Smooth muscle cell of the brain vasculature (primary cell): Measurements from ENCODE around the gene WDR26.
A peak's percentile ranks its signal among the peaks of the same experiment; 100 is the strongest.
"Not testable (repeated sequence)": the region's sequence is repeated elsewhere in the genome, so short reads cannot be mapped to it uniquely, and the experiment has no call there.

Source experiments
- DNase-seq: peaks from one replicate; pipeline ENCODE4 v3.0.0-alpha.2; 2012; ENCODE audit warnings: low read depth, low spot score

The WDR26 gene

DNA sequence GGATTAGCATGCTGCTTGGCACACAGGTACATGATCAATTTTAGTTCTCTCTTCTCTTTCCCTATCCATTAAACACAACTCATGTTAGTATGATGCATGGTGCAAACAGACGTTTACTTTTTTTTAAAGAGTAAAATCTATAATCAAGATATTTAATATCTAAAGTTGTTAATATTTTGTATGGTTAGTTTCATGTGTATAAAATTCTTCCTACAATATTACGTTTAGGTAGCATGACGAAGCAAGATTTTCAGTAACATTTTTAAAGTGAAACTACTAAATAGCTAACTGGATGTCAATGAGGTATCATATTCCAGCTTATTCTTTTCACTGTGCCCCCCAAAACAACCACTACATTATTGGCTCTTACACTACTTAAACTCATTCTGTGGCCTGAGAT, 41.3 kb downstream of the WDR26 start:
- DNase-seq: no peak

DNA sequence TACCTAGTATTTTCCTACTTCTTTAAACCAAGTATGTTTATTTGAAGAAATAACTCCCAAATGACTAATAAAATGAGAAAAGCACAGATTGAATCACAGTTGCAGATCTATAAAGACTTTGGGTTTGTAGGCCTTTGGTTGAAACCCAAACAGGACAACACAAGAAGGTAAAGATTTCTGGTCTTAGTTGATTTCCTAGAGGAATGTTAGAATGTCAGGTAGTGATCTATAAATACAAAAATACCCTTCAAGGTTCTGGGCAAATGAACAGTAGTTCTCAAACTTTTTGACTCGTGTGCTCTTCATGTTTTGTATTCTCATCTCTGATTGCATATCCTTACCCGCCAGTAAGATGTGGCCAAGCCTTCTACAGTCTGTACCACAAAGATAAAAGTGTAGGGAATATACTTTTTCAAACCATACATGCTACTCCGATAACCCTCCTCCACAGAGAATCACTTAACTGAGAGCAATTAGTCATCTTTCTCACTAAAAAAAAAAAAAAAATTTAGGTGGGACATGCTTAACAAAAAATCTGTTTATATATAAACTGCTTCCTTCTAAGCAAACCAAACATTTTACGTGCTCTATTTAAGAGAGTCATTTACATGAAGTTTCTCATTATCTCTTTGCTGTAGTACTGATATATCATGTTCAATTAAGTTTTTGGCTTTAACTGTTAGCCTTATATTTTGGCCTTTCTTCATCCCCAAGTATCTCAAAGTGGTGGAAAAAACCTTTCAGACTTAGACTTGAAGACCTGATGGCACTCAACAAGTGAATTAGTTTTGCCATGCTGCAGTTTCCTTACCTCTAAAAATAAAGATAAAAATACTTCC, 42.0 kb downstream of the WDR26 start:
- no peak for DNase-seq

DNA sequence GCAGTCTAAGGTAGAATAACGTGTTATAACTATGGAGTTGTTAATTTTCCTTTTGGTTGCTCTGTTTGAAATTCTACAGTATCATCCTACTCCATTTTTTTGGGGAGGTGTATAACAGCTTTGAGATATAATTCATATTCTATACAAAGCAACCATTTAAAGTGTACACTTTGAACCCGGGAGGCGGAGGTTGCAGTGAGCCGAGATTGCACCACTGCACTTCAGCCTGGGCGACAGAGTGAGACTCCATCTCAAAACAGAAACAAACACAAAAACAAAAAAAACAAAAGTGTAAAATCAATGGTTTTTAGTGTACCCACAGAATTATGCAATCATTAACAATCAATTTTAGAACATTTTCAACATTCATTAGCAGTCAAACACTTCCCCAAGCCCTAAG, 44.1 kb downstream of the WDR26 start:
- DNase-seq: no peak

DNA sequence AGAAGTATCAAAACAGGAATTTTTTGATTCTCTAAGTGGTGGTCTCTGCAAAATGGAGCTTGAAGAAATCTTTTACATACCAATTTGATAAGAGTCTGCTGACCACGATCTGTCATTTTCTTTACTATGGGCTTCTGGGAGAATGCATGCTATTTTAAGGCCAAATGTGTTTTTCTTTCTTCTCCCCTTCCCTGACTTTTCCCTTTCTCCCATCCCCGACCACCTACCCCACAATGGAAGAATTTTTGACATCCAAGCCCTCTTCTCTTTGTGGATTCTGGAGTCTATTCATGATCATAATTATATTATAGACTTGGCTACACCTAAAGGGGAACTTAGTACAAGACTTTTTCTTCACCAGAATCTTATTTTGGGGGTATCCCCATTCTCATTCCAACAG, 46.7 kb downstream of the WDR26 start:
- no peak for DNase-seq

GRCh38 chr1:224387302-224387912, 47.2 kb downstream of the WDR26 start:
- no peak for DNase-seq

DNA sequence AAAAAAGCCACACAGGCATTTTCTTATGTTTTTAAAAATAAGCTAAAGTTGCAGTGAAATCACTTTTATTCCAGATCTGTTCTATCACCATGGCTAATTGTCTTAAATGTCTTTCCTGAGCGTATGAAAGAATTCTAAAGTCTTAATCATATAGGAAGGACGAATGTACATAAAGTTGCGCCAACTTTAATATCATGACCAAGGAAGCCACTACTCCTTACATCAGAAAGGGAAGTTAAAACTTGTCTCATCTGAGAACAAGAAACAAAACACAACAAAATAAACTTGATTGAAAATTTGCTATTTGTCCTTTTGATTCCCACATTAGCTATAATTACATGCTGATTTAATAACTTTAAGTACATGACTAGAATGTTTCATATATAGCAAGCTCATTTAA, 51.4 kb downstream of the WDR26 start:
- no peak for DNase-seq

DNA sequence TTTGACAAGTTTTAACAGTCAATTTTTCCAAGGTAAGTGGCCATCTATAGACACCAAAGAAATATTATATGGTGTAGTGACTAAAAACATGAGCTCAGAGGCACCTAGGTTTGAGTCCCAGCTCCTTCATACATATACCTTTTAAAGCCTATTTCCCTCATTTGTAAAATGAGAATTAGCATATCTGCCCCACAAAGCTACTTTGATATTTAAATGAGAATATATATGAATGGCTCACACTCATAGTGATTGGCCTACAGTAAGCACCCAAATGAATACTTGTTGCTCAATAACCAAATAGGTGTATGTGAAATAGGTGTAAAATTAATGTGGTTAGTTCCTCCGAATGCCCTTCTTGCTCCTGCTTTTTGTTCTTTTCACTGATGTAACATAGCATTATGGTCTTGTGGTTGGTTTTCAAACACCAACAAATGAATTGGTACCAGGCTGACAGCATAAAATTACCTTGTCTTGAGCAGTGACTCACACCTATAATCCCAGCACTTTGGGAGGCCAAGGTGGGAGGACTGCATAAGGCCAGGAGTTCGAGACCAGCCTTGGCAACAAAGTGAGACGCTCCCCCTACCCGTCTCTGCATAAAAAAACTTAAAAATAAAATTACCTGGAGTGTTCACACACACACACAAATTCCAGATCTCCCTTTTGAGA, 52.6 kb downstream of the WDR26 start:
- no peak for DNase-seq

DNA sequence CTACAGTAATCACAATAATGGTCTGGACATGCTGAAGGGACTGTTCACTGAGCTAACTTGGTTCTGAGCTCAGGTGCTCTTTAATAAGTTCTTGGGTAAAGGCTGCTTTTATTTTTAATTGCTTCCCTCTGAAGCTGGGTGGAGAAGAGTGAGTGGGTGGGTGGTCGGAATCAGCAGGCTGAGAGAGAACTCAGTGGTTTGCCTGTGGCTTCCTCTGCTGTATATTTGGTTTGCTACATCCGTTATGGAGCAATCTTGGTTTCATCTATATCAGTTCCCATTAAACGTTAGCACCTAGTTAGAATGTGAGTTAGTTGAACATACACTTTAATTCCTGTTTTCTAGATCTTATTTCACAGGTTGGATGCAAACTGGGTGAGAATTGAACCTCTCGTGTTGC, 54.6 kb downstream of the WDR26 start:
- DNase-seq: no peak

- no peak for DNase-seq
Observed at GRCh38 chr1:224378855-224379631, 55.6 kb downstream of the WDR26 start.

DNA sequence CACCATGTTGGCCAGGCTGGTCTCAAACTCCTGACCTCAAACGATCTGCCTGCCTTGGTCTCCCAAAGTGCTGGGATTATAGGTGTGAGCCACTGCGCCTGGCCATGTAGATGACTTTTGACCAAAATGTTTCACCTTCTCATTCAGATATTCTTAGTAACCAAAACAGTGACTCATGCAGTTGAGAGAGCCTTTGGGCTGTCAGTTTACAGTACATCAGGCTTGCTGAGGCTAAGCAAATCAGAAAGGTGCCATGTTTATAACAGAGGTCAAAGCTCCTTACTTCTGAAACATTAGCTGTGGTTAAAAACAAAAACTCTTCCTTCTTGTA, 57.0 kb downstream of the WDR26 start:
- no peak for DNase-seq

DNA sequence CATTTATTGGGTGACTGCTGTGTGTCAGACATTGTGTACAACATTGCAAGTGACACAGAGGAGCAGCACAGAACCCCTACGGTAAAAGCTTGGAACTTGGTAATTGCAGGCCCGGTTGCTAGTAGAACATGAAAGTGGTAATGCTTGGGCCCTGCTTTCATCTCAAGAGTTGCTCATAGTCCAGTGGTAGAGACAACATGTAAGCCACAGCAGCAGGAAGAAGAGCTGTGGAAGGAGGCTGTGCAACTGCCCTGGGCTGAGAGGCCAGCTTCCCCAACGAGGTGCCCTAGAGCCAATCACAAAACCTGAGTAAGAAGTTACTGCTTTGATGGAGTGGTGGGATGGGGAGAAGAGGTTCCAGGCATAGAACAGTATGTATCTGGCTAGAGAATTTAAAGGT, 59.5 kb downstream of the WDR26 start:
- DNase-seq: no peak

DNA sequence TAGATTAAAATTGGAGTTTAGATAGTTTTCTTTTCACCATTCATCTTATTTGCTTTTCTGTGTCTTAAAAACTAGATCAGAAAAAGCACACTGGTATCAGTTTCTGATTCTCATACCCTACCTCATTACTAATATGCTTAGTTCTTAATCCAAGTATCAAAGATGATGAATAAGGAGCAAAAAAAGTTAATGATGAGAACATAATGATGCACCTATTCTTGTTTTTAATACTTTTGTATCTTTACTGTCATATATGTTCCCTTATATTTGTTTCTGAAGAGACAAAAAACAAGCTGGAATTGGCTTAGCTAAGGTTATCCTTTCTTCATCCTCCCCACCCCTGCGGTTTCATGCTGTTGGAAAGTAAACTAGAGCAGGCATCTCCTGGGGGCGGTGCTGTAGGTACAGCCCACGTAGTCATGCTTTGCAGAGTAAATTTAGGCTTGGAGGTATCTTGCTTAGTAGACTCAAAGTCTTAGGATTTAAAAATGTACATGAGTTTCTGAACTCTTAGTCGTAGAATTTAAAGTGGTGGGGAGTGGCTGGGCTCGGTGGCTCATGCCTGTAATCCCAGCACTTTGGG, 61.5 kb downstream of the WDR26 start:
- DNase-seq: no peak

- no peak for DNase-seq
Observed at GRCh38 chr1:224368409-224368808, 66.2 kb downstream of the WDR26 start.

DNA sequence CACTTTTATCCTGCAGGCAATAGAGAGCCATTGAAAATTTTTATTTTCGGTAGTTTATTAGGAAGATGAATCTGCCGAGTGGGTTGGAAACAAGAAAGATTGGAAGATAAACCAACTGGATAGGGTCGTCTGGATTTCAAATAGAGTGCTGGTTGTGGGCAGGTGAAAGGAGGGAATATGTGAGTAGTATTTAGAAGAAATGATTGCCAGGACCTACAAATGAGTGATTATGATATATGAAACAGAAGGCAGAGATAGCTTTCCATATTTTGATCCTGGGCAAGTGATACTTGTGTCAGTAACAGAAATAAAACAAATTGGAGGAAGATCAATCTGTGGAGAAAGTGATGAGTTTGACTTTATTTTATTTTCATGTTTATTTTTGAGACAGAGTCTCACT, 75.4 kb downstream of the WDR26 start:
- DNase-seq: no peak

GRCh38 chr1:224358237-224358636, 76.4 kb downstream of the WDR26 start:
- no peak for DNase-seq

DNA sequence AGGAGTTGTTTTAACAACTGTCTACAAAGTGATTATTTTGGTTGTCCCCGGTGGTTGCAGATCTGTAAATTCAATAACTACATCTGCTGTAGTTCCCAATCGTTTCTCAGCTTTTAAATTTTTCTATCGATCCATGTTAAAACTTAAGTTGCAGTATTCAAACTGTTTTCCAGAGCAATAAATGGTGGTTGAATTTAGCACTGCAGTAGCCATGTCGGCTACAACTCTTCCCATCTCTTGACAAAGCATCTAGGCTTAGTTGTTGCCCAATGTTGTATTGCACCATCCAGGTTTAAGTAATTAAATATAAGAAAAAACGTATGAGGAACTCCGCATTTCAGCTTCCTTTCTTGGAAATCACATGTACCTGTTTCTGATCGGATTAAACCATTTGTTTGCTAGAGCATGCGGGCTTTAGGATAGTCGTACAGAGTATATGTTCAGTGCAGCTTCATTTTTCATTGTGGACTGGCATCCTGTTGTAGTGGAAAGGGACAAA, 76.9 kb downstream of the WDR26 start:
- DNase-seq: no peak

- peak; percentile 85 for DNase-seq
Observed at GRCh38 chr1:224356685-224357625, 77.6 kb downstream of the WDR26 start, which contains the start of gene CNIH4. CNIH4 (plus strand) TSS chr1:224356879; CDS start chr1:224356925, 46 bp downstream.

DNA sequence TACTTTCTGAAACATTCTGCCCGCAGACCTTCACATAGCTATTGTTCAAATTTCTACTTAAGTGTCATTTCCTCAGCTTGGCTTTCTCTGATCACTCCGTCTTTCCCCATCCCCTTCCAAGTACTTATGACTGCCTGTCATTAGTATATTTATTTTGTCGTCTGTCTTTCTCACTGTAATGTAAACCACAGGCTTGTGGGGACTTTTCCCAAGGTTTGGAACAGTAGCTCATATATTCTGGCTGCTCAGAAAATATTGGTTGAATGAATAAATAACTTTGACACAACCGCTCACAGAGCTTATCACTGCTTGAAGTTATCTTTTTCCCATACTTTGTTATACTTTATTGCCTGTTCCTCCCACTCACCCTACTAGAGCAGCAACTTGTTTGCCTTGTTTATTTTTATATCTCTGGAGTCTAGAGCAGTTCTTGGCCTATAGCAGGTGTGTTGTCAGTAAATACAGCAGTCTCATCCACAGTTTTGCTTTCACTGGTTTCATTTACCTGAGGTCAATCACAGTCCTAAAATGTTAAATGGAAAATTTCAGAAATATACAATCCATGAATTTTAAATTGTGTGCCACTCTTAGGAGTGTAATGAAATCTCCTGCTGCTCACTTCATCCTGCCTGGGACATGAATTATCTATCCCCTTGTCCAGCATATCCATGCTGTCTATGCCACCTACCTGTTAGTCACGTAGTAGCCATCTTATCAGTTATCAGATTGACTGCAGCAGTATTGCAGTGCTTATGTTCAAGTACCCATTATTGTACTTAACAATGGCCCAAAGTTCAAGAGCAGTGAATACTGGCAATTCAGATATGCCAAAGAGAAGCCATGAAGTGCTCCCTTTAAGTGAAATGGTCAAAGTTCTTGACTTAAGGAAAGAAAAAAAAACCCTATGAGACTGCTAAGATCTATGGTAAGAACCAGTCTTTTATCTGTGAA, 80.3 kb downstream of the WDR26 start:
- DNase-seq: no peak

DNA sequence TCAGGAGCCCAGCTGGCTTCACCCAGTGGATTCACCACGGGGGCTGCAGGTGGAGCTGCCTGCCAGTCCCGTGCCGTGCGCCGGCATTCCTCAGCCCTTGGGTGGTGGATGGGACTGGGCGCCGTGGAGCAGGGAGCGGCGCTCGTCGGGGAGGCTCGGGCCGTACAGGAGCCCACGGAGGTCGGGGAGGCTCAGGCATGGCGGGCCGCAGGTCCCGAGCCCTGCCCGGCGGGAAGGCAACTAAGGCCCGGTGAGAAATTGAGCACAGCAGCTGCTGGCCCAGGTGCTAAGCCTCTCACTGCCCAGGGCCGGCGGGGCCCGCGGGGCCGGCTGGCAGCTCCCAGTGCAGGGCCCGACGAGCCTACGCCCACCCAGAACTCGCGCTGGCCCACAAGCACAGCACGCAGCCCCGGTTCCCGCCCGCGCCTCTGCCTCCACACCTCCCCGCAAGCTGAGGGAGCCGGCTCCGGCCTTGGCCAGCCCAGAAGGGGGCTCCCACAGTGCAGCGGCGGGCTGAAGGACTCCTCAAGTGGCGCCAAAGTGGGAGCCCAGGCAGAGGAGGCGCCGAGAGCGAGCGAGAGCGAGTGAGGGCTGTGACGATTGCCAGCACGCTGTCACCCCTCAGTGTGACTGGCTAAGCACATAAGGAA, 82.0 kb downstream of the WDR26 start:
- DNase-seq: not testable (repeated sequence)
